Measurements from ENCODE around the gene GTPBP10. TPM values are rescaled to one million over a fixed set of nuclear protein-coding genes. Genes with fewer than 3 reads are reported as not detected.

Gene GTPBP10
- total RNA-seq, 1 donor from 2014 or later: 11.0 TPM

DNA sequence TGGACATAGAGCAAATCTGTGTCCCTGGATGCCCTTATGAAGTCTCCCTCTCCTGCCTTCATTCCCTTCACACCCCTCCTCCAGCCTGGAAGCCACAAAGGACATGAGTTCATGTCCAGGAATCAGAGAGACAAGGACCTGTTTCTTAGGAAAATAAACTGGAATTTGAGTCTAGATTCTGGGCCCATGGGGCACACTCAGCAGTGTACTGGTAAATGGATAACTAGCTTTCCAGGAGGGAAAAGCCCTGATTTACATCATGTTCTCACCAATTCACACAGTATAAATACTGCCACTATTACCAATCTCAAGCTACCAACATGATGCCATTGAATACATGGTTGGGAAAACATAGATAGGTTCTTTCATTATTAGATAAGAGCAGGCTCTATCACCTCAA is 35.3 kb upstream of the GTPBP10 start:
- DNase-seq (ENCODE audit: extremely low spot score in 2 of 2): no peak
- Histone ChIP-seq H3K4me1 (no peaks in the 10 kb centered on the region), H3K36me3 (no peaks in the 10 kb centered on the region), H3K9me3 (no peaks in the 10 kb centered on the region), H3K4me3 (no peak overlapping the region), H3K27ac (no peak overlapping the region), H3K27me3 (no peaks in the 10 kb centered on the region)
- intact Hi-C loops (cut with DNase I): no loop called here
- TF ChIP-seq, protein P1, sequence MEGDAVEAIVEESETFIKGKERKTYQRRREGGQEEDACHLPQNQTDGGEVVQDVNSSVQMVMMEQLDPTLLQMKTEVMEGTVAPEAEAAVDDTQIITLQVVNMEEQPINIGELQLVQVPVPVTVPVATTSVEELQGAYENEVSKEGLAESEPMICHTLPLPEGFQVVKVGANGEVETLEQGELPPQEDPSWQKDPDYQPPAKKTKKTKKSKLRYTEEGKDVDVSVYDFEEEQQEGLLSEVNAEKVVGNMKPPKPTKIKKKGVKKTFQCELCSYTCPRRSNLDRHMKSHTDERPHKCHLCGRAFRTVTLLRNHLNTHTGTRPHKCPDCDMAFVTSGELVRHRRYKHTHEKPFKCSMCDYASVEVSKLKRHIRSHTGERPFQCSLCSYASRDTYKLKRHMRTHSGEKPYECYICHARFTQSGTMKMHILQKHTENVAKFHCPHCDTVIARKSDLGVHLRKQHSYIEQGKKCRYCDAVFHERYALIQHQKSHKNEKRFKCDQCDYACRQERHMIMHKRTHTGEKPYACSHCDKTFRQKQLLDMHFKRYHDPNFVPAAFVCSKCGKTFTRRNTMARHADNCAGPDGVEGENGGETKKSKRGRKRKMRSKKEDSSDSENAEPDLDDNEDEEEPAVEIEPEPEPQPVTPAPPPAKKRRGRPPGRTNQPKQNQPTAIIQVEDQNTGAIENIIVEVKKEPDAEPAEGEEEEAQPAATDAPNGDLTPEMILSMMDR (IDR thresholded peaks at IDR 0.05): no peak
- TF ChIP-seq POLR2A (IDR thresholded peaks at IDR 0.05) (no peak), POLR2AphosphoS5 (IDR thresholded peaks at IDR 0.05; ENCODE audit: insufficient read depth in 1 of 2, low read depth in 1 of 2) (no peak)

DNA sequence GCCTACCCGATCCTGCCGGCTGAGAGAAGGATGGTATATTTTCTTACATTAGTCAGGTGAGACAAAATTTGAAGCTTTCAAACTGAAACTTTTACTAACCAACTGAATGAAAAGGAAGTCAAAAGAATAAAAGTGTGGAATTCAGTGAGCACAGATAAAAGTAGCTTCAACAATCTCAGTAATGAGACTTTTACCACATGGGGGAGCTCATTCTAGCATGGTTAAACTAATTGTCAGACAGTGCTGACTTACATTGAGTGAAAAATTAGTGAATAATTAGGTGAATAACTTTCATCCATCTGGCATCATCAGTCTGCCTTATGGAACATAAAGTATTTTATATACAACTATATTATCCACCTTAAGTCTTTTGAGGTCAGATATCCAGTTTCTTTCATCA is 33.8 kb upstream of the GTPBP10 start:
- H3K27me3 ChIP-seq: no peaks in the 10 kb centered on the region
- TF ChIP-seq POLR2AphosphoS5 (IDR thresholded peaks at IDR 0.05; ENCODE audit: insufficient read depth in 1 of 2, low read depth in 1 of 2) (no peak), POLR2A (IDR thresholded peaks at IDR 0.05) (no peak)
- TF ChIP-seq, protein P1 (IDR thresholded peaks at IDR 0.05): no peak
- no peak overlapping the region for H3K27ac ChIP-seq
- intact Hi-C loops (cut with DNase I): no loop called here
- DNase-seq (ENCODE audit: extremely low spot score in 2 of 2): no peak
- no peaks in the 10 kb centered on the region for H3K4me1 ChIP-seq
- H3K9me3 ChIP-seq: no peaks in the 10 kb centered on the region
- no peaks in the 10 kb centered on the region for H3K36me3 ChIP-seq
- no peak overlapping the region for H3K4me3 ChIP-seq

DNA sequence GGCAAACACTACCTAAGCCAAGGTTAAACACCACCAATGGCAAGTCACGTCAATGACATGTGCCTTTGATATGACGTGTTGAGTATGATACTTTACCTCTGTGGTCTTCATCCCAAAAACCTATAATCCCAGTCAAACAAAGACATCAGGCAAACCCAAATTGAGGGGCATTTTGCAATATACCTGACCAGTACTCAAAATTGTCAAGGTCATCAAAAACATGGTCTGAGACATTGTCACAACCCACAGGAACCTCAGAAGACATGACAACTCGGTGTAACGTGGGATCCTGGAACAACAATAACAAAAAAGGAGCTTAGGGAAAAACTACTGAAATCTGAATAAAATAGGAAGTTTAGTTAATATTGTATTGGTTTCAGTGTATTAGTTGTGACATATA is 32.6 kb upstream of the GTPBP10 start:
- DNase-seq (ENCODE audit: extremely low spot score in 2 of 2): no peak
- TF ChIP-seq, protein P1 (IDR thresholded peaks at IDR 0.05): no peak
- TF ChIP-seq POLR2AphosphoS5 (IDR thresholded peaks at IDR 0.05; ENCODE audit: insufficient read depth in 1 of 2, low read depth in 1 of 2) (no peak), POLR2A (IDR thresholded peaks at IDR 0.05) (no peak)
- no peaks in the 10 kb centered on the region for H3K36me3 ChIP-seq
- intact Hi-C loops (cut with DNase I): no loop called here
- H3K4me1 ChIP-seq: no peaks in the 10 kb centered on the region
- no peak overlapping the region for H3K27ac ChIP-seq
- no peaks in the 10 kb centered on the region for H3K9me3 ChIP-seq
- no peak overlapping the region for H3K4me3 ChIP-seq
- no peaks in the 10 kb centered on the region for H3K27me3 ChIP-seq

DNA sequence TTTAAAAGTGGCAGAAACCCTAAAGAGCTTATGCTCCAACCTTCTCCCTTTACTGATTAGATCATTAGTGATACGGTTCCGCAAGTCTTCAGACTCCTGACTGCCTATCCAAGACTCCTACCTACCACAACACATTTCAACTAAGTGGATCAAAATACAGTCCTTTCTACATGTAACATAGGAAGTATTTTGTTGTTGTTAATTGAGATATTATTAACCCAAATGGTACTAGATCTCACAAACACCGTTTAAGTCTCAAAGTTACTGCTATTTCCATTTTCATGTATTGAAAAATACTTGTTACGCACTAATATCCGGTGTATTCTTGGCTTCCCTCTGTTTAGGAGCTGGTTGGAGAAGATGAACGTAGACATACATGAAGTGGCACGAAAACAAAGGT is 26.5 kb upstream of the GTPBP10 start:
- H3K36me3 ChIP-seq: no peaks in the 10 kb centered on the region
- no peaks in the 10 kb centered on the region for H3K9me3 ChIP-seq
- H3K4me3 ChIP-seq: no peak overlapping the region
- DNase-seq (ENCODE audit: extremely low spot score in 2 of 2): no peak
- TF ChIP-seq, protein P1 (IDR thresholded peaks at IDR 0.05): no peak
- TF ChIP-seq POLR2A (IDR thresholded peaks at IDR 0.05) (no peak), POLR2AphosphoS5 (IDR thresholded peaks at IDR 0.05; ENCODE audit: insufficient read depth in 1 of 2, low read depth in 1 of 2) (no peak)
- intact Hi-C loops (cut with DNase I): no loop called here
- H3K27me3 ChIP-seq: no peaks in the 10 kb centered on the region
- peaks cover 9% of the 10 kb centered on the region for H3K4me1 ChIP-seq
- H3K27ac ChIP-seq: no peak overlapping the region

DNA sequence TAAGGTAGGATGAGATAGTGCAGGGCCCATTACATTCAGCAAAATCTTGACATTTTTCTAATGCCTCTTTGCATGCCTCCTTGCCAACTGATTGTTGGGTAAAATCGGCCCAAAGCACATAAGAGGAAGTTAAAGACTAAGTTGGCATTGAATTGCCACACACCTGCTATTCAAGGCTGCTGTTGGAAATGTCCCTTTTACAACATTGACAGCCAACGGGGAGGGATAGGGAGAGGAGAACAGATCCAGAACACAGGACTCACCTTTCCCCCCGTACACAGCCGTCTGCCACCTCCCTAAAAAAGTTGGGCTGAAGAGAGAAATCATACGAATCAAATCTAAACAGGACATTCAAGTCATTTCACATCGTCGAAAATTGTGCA is 26.1 kb upstream of the GTPBP10 start:
- intact Hi-C loops (cut with DNase I): no loop called here
- no peaks in the 10 kb centered on the region for H3K27me3 ChIP-seq
- no peaks in the 10 kb centered on the region for H3K36me3 ChIP-seq
- H3K27ac ChIP-seq: no peak overlapping the region
- no peak overlapping the region for H3K4me3 ChIP-seq
- no peaks in the 10 kb centered on the region for H3K9me3 ChIP-seq
- TF ChIP-seq, protein P1 (IDR thresholded peaks at IDR 0.05): no peak
- no peak for TF ChIP-seq POLR2A (IDR thresholded peaks at IDR 0.05)
- TF ChIP-seq POLR2AphosphoS5 (IDR thresholded peaks at IDR 0.05; ENCODE audit: insufficient read depth in 1 of 2, low read depth in 1 of 2): no peak
- DNase-seq (ENCODE audit: extremely low spot score in 2 of 2): no peak
- peaks cover 9% of the 10 kb centered on the region for H3K4me1 ChIP-seq

Measured in vagina (tissue), 2 donors.